ENCODE data around the gene TOM1.

TOM1 gene

DNA sequence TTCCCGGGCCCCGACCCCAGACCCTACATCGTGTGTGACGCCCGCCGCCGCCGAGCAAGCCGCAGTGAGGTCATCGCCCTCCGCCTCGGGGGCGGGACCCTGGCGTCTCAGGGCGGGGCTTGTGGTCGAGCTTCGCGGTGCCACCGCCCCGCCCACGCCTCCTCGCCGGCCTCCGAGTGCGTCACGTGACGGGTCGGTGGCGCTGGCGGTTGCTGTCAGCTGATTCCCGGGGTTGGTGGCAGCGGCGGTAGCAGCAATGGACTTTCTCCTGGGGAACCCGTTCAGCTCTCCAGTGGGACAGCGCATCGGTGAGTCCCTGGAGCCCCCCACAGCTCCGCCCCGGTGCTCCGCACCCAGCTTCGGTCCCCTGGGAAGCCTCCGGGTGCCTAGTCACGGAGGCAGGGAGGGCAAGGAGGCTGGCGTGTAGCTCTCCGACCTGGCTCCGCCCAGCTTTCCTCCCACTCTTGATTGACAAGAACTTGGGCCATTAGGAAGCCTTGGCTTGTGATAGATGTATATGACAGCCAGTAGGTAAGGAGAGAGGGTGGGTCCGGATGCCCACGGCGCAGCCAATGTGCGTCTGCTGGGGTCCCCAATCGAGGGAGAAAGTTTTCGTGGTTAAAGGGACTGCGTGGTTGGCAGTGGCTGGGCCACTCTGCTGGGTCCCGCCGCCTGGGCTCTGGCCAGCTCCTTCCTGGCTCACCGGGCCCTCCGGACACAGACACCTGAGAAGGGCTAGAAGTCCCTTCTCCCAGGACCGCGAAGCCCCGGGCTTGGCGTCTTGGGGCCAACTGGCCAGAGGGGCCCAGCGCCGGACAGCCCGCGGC, at the start of gene TOM1:
Gene TOM1 (plus strand): TSS at position 222 of the 827 bp plus-strand sequence. CDS start 35 bp downstream, at position 257.
- peak; percentile 99 for DNase-seq

DNA sequence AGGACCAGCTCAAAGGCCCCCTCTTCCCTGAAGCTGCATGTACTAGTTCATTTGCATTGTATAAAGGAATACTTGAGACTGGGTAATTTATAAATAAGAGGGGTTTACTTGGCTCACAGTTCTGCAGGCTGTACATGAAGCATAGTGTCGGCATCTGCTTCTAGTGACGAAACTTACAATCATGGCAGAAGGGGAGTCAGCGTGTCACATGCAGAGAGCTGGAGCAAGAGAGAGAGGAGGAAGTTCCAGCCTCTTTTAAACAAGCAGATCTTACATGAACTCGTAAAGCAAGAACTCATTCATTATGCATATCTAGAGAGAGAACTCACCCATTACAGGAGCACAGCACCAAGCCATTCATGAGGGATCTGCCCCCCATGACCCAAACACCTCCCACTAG, 49.5 kb upstream of the TOM1 start:
- DNase-seq, result no peak

DNA sequence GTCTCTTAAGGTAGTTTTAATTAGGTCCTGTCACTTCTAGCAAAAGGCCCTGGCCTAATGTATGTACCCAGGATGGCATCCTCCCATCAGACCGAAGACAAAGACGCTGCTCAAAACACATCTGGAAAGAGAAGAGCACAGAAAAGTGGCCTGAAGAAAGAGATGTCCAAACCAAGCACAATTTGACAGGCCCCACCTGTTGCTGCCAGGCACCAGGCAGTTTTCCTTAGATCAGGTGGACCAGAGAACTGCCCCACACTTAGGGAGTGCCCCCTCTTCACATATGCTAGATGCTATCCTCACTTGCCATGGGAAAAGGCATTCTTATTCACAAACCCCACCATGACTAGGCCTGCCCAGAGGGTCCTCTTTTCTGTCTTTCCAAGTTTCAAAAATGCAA, 45.7 kb upstream of the TOM1 start:
- no peak for DNase-seq

DNA sequence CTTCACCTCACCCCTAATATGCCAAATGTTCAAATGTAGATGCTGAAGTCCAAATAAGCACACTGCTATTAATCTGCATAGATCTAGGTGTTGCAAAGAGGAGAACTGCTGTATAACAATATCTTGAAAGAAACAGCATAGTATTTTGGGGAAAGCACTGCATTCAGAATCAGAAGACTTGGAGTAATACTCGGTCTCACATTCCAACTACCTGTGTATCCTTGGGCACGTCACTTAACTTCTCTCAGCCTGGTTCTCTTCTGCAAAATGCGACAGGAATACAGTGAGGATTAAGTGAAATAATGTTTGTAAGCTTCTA, 42.7 kb upstream of the TOM1 start:
- no peak for DNase-seq

DNA sequence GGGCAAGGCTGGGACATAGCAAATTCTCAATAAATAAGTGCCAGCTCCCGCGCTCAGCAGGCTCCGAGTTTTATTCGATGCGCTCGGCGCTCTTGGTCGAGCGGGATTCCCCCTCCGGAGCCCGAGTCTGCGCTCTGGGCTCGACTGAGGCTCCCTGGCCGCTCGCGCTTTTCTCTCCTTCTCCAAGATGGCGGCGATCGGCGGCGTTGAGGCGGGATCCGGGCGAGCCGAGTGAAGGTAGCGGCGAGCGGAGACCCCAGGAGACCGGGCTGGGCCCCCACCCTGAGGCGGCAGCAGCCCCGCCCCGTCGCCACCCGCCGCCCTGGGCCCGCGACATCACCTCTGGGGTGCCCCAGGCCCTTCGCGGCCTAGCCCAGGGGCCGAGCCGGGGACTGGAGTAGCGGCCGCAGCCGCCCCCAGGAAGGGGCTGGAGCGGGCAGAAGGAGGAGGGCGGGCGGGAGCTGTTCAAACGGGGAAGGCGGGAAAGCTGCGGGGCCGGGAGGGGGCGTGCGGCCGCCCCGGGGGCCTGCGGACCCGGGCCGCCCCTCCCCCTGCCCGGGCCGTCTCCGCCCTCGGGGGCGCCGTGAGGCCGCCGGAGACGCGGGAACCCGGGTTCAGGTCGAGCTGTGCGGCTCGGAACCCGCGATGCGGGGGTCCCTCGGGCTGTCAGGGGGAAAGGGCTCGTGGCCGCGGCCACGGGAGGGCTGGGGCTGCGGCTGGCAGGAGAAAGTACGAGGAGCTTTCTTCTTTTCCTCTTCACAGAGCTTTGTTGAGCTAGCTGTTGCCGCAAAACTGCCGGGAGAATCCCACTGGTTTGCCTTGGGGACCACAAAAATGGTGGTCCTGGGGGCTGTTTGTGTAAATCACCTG, 42.1 kb upstream of the TOM1 start, which contains the start of gene HMGXB4:
Gene HMGXB4 (plus strand): TSS at position 173 of the 870 bp plus-strand sequence. CDS start 4,898 bp downstream, outside the sequence.
- peak; percentile 85 for DNase-seq

DNA sequence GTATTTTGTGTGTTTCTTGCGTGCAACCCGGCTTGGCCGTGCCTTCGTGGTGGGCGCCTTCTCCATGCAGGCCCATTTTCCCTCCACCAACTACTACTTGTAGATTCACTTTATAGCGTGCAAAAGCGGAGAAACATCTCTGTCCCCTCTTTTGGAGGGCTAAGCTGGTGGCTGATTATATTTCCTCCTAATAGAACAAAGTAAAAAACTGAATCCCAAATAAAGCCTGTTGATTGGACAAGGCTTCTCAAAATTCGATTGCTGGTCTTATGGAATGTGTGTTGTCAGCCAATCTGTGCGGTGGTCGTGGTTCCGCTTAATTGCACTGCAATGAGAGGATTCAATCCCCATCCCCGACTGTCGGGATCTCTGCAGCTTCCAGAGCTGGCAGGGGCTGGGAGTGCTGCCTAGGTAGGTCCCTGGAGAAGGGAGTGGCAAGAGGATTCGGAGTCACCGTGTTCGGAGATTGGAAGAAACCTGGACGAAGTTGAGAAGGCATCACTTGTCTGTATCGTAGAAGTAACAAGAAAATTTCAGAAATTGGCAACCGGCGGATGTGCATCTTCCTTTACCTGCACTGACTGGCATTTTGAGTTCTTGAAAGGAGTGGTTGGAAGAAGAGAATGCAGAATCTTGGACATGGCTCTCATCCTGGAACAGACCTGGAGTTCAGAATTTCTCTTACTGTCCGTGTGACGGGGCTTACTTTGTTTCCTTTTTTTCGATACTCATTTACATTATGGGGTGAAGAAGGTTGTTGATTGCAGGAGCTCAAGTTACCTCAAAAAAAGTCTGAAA, 41.3 kb upstream of the TOM1 start:
- DNase-seq, result no peak

DNA sequence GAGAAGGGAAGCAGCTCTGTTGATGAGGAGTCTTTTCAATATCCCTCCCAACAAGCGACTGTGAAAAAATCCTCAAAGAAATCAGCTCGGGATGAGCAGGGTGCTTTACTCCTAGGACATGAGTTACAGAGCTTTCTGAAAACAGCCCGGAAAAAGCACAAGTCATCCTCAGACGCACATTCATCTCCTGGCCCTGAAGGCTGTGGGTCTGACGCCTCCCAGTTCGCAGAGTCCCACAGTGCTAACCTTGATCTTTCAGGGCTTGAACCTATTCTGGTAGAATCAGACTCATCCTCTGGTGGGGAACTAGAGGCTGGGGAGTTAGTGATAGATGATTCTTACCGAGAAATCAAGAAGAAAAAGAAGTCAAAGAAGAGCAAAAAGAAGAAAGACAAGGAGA, 34.7 kb upstream of the TOM1 start:
- no peak for DNase-seq

DNA sequence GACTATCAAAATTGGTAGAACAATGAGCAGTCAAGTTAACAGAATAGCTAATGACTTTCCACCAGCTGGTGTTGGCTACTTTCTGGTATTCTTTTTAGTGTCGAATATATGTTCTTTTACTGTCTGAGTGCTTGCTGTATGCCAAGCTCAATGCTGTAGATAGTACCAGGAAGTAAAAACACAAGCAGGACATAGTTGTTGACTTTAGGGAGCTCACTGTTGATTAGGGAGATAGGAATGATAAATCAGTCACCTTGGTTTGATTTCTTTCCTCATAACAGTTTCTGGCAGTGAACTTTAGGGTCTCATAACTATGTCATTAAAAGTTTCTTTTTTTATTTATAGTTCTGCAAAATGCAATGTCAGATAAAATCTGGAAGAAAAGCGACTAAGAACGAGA, 33.4 kb upstream of the TOM1 start:
- DNase-seq, result no peak

DNA sequence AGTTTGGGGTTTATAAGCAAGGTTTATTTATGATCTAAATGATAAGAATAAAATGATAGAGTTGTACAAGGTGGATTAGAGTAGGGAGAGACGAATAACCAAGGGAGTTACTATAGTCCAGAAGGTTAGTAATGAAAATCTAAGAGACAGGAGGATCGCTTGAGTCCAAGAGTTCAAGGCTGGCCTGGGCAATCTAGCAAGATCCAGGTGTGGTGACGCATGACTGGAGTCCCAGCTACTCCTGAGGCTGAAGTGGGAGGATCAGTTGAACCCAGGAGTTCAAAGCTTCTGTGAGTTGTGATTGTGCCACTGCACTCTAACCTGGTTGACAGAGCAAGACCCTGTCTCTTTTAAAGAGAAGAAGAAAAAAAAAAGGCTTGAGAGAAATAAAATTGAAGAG, 30.1 kb upstream of the TOM1 start:
- DNase-seq, result no peak

DNA sequence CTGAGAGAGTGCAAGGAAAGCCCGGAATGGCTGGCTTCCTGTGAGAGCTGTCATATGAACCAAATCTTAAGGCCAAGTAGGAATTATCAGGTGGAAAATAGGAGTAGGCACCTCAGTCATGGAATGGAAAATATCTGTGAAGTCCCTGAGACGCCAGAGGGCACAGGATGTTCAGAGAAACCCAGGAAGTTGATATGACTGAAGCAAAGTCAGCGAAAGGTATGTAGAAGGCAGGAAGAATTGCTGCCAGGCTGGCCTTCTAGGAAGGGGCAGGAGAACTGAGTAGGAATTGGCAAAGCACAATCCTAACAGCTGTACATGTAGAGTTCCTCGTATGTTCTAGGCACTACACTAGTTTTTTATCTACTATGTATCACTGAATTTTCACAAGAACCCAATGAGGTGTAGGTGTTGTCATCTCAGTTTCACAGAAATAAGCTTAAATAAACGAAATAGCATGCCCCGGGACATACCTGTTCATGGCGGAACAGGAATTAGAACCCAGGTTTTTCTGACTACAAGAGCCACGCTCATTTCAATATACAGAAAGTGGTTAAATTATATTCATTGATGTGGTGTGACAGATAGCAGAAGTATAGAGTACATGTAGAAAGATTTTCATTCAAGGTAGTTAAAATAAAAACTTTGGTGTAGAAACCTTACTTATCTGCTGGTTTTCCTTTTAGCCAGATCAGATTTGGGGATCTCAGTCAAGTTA, 25.4 kb upstream of the TOM1 start:
- DNase-seq, result no peak

DNA sequence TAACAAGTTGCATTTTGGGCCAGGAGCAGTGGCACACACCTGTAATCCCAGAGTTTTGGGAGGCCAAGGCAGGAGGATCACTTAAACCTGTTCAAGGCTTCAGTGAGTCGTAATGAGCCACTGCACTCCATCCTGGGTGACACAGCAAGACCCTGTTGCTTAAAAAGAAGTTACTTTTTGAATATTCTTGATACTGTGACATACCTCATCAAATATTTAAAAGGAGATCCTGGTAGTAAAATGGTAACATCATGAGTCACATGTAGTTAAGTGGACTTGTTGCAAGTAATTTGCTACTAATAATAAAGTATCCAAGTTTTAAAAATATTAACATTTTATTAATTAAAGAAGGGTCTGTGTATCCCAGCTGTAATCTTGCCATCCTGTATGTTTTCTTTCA, 24.1 kb upstream of the TOM1 start:
- DNase-seq, result no peak

DNA sequence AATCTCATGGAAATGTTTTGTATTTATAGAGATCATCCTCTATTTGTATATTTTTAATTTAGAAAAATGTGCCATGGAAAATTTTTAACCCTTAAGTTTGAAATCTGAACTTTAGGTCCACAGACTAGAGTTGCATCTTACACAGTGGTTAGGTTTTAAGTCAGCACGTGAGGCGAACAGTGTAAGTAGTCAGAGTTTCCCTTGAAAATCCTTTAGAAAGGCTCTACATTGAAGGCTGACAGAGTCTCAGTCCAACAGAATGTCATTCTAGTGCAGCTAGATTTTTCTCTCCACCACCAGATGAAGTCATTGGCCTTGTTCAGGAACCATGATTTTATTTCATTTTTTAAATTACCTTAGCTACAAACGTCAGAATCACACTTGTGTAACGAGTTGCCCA, 23.7 kb upstream of the TOM1 start:
- DNase-seq, result no peak

DNA sequence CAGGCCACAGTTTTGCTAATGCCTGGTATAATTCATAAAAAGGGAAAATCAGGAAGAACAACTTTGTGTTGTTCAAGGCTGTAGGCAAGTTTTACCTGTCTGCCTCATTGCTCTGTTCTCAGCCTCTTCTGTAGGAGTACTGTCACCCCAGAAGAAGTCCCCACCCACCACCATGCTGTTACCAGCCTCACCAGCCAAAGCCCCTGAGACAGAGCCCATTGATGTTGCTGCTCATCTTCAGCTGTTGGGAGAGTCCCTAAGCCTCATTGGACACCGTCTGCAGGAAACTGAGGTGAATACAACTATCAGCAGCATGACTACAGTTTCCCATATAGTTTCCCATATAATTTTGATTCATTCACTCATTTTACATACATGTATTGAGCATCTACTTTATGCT, 11.6 kb upstream of the TOM1 start:
- DNase-seq, result no peak

DNA sequence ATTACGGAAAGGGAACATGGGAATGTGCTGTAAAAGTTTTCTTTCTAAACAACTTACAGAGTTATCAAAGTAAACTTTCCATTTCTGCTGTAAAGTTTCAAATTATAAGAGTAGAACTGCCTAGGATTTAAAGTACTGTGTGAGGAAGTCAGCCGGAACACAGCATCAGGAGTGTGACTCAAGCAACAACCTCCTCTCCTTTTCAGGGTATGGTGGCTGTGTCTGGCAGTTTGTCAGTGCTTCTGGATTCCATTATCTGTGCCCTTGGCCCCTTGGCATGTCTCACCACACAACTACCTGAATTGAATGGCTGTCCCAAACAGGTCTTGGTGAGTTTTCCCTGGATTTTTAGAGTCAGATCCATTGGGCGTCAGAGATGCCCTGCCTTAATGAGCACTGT, 6.9 kb upstream of the TOM1 start:
- DNase-seq, result no peak

DNA sequence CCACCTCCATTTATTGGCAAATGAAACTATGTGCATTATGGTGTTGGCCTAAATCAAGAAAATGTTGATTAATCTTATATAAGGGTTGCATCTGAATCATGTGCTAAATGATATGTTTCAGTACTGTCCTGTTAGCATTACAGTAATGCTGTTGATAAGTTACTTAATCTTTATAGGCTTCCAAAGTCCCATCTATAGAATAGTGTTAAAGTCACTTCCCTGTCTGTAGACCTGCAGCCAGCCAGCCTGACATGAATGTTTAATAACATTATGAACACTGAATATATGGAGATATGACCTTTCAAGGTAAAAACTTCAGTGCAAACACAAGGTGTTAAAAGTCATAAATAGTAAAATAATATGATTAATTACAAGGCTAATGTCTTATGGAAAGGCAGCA, 3.6 kb upstream of the TOM1 start:
- no peak for DNase-seq

DNA sequence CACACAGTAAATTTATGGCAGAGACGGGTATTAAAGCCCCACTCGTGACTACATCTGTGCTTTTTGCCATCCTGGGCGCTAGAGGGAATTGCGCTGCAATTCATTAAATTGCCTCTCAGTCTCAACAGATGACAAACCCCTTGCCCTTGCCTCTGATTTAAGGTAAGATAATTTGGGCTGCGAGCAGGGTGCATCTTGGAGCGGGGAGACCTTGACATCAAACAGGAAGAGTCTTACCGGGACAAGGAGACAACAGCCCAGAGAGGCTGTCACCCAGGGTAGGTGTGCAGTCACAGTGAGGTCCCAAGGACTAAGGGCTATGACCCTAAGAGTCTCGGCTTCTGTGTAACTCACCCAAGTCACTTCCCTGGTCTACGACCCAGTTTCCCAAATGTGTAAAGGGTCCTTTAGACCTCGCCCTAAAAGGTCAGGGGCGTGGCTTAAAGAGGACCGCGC, 449 bp upstream of the TOM1 start:
- no peak for DNase-seq

DNA sequence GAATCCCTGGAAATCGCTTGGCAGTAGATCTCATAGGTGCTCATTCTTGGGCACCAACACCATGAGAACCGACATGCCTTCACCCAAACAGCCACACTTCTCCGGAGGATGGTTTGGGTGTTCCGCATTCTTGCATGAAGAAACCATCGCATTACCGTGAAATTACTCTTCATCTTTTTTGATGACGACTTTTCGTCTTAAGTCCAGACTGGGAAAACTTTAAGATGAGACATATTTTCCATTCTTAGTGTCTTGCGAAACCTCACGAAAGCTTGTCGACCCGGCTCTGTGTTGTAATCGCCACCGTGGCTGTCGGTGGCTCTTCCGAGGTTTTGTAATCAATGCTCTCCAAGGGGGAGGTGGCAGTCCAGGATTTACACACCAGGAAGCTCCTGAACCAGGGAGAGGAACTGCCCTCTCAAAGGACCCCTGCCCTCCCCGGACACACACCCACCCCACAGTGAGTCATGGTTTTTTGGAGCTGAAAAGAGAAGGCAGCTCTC, 1.7 kb downstream of the TOM1 start:
- no peak for DNase-seq

DNA sequence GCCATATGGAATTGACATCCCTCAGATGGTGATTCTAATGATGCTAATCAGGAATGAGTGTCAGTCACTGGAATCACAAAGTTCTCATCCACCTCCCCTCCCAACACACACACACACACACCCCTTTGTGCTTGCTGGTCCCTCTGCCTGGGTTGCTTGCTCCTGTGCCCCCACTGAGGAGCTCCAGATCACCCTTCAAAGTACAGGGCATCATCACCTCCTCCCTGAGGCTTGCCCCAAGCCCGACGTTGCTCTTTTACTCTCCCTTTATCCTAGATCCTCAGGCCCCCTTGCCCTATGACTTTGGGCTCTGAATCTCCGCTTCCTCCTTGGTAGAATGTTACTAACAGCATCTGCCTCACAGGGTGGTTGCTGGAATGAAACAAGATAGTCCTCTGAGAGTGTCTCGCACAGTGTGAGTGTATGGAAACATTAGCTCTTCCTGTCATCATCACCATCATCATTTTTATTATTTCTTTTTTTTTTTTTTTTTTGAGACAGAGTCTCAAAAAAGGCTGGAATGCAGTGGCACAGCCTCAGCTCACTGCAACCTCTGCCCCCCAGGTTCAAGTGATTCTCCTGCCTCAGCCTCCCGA, 3.4 kb downstream of the TOM1 start:
- DNase-seq, result no peak

DNA sequence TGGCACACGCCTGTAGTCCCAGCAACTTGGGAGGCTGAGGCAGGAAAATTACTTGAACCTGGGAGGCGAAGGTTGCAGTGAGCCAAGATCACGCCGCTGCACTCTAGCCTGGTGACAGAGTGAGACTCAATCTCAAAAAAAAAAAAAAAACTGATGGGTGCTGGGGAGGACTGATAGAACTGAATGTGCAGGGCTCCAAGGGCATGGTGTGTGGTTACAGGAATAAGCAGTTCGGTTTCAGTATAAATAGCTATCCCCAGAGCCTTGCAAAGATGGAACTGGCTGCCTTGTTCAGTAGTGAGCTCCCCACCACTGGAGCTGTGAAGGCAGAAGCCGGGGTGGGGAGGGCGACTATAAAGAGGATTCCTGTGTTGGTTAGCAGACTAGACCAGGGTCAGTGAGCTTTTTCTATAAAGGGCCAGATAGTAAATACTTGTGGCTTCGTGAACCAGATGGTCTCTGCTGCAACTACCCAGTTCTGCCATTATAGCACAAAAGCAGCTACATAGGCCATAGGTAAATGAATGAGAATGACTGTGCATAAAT, 5.9 kb downstream of the TOM1 start:
- DNase-seq, result no peak

DNA sequence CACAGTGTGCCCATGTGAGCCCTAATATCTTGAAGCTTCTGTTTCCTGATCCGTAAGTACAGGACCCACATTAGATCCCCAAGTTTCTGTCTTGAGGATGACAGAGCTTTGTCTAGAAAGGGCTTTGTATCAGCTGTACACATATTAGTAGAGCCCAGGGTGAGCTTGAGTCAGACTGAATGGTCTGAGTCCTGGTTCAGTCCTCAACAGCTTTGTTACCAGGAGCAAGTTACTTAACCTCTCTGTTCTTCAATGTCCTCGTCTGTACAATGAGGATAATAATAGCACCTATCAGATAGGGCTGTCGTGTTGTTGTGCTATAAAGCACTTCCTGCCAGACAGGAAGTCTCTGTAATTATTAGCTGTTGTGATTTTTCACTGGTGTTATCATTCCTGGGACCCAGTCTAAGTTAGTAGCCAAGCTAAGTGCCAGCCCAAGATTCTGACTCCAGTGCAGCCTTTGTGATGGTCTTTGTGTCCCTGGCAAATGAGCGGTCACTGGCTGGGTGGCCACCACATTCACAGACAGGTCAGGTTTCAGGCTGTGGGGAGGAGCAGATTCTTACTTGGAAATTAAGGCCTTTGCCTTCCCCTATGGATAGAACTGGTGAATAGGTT, 6.8 kb downstream of the TOM1 start:
- DNase-seq, result no peak

DNA sequence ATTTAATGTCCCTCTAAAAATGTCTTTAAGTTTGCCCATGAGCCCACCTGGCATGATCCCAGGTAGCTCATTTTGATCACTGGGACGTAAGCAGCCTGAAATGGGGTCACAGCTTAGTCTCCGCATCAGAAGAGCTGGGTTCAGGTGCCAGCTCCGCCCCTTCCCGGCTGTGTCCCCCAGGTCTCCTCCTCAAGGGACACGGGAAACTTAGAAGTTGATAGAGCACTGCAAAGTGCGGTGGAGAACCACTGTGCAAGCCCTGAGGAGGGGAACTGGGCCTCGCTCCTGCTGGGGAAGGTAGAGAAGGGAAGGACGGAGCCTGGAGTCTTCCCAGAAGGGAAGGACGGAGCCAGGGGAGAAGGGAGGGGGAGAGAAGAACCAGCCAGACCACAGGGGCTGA, 7.7 kb downstream of the TOM1 start:
- DNase-seq, result no peak

Data from activated CD4-positive, CD25-positive, alpha-beta regulatory T cell treated with anti-CD3 and anti-CD28 coated beads, Interleukin-2, amount 50 U/mL, for 72 hours (primary cell).